ENCODE data around the gene LRP1B. TPM values are rescaled to one million over a fixed set of nuclear protein-coding genes. Genes with fewer than 3 reads are reported as not detected.

Gene LRP1B
- polyA plus RNA-seq, 1 of the 3 experiments (the other 2 are of a cell fraction), result 0.28 TPM

- ChIA-PET CTCF (no interaction called here), POLR2A (no interaction called here)
- WGBS (ENCODE audit: low lambda C conversion rate), result 75% methylated on average over 8 of the region's 8 CpGs
- TF ChIP-seq MAX (IDR thresholded peaks at IDR 0.05; ENCODE audit: low read depth) (no peak), USF1 (IDR thresholded peaks at IDR 0.05; ENCODE audit: borderline replicate concordance, low read depth) (no peak), ZBTB33 (IDR thresholded peaks at IDR 0.05; ENCODE audit: borderline replicate concordance, low read depth) (no peak), TEAD4 (IDR thresholded peaks at IDR 0.05; ENCODE audit: borderline replicate concordance, insufficient read depth) (no peak), RFX5 (IDR thresholded peaks at IDR 0.05; ENCODE audit: low read length) (no peak), FOXJ3 (CRISPR knock-in tag; IDR thresholded peaks at IDR 0.05) (no peak), YY1 (IDR thresholded peaks at IDR 0.05; ENCODE audit: low read depth) (no peak), CHD2 (IDR thresholded peaks at IDR 0.05; ENCODE audit: low read length, partially characterized antibody) (no peak), PBX3 (IDR thresholded peaks at IDR 0.05) (no peak), JUND (IDR thresholded peaks at IDR 0.05) (no peak), EZH2phosphoT487 (IDR thresholded peaks at IDR 0.05; ENCODE audit: borderline replicate concordance, low read depth) (no peak)
- Histone ChIP-seq H3K79me2 (ENCODE audit: insufficient read depth) (no peaks in the 10 kb centered on the region), H3K27ac (ENCODE audit: low read depth in 2 of 2, low read length in 1 of 2) (no peak overlapping the region), H2AFZ (ENCODE audit: low read depth) (no peak overlapping the region), H3K4me3 (ENCODE audit: low read depth in 2 of 2, low read length in 1 of 2) (no peak overlapping the region), H4K20me1 (ENCODE audit: insufficient read depth) (no peaks in the 10 kb centered on the region), H3K9me2 (no peaks in the 10 kb centered on the region), H3K9ac (no peak overlapping the region), H3K27me3 (ENCODE audit: insufficient read depth) (no peaks in the 10 kb centered on the region), H3K36me3 (replicated peaks in 1 of 2; ENCODE audit: control insufficient read depth in 1 of 2, insufficient read depth in 2 of 2, low read length in 1 of 2) (no peaks in the 10 kb centered on the region), H3F3A (replicated peaks; ENCODE audit: insufficient read depth) (no peaks in the 10 kb centered on the region), H3K4me2 (no peak overlapping the region), H3K9me3 (no peaks in the 10 kb centered on the region), H3K4me1 (ENCODE audit: control insufficient read depth in 1 of 2, insufficient read depth in 2 of 2, low read depth in 1 of 2, low read length in 1 of 2) (no peaks in the 10 kb centered on the region; a peak in 1 of 4 replicates)
- no peak for DNase-seq
Measured at GRCh38 chr2:141601511-141602152, 529.2 kb downstream of the LRP1B start.

GRCh38 chr2:141599721-141600120, 531.1 kb downstream of the LRP1B start:
- no peaks in the 10 kb centered on the region for H4K20me1 ChIP-seq (ENCODE audit: insufficient read depth)
- no peak overlapping the region for H3K9ac ChIP-seq
- TF ChIP-seq FOXM1 (IDR thresholded peaks at IDR 0.05; ENCODE audit: low read depth) (no peak), USF2 (IDR thresholded peaks at IDR 0.05; ENCODE audit: borderline replicate concordance, low read depth, low read length) (no peak), FOSL2 (IDR thresholded peaks at IDR 0.05; ENCODE audit: borderline replicate concordance, low read depth) (no peak), JUND (IDR thresholded peaks at IDR 0.05) (no peak), GATA2 (CRISPR knock-in tag; IDR thresholded peaks at IDR 0.05) (no peak), MXI1 (IDR thresholded peaks at IDR 0.05; ENCODE audit: low read depth, low read length) (no peak), IRF3 (IDR thresholded peaks at IDR 0.05; ENCODE audit: low read depth, low read length) (no peak), EZH2phosphoT487 (IDR thresholded peaks at IDR 0.05; ENCODE audit: borderline replicate concordance, low read depth) (no peak)
- POLR2A ChIA-PET, result no interaction called here
- no peak overlapping the region for H3K27ac ChIP-seq (ENCODE audit: low read depth in 2 of 2, low read length in 1 of 2)
- no peak overlapping the region for H2AFZ ChIP-seq (ENCODE audit: low read depth)
- CTCF ChIA-PET, result no interaction called here
- no peaks in the 10 kb centered on the region for H3F3A ChIP-seq (replicated peaks; ENCODE audit: insufficient read depth)
- H3K27me3 ChIP-seq (ENCODE audit: insufficient read depth), result no peaks in the 10 kb centered on the region
- H3K4me1 ChIP-seq (ENCODE audit: control insufficient read depth in 1 of 2, insufficient read depth in 2 of 2, low read depth in 1 of 2, low read length in 1 of 2), result no peaks in the 10 kb centered on the region; a peak in 1 of 4 replicates
- no peak overlapping the region for H3K4me3 ChIP-seq (ENCODE audit: low read depth in 2 of 2, low read length in 1 of 2)
- H3K4me2 ChIP-seq, result no peak overlapping the region
- DNase-seq, result no peak
- H3K9me3 ChIP-seq, result no peaks in the 10 kb centered on the region
- 84% methylated on average over 4 of the region's 4 CpGs for WGBS (ENCODE audit: low lambda C conversion rate)
- H3K36me3 ChIP-seq (replicated peaks in 1 of 2; ENCODE audit: control insufficient read depth in 1 of 2, insufficient read depth in 2 of 2, low read length in 1 of 2), result no peaks in the 10 kb centered on the region
- H3K9me2 ChIP-seq, result no peaks in the 10 kb centered on the region
- H3K79me2 ChIP-seq (ENCODE audit: insufficient read depth), result no peaks in the 10 kb centered on the region
